ENCODE data around the gene NUBP2. TPM values are rescaled to one million over a fixed set of nuclear protein-coding genes. Genes with fewer than 3 reads are reported as not detected.
A peak's percentile ranks its signal among the peaks of the same experiment; 100 is the strongest.

Gene NUBP2
- total RNA-seq, result 74.5 and 77.8 TPM in 2 replicates

- peak; percentile 100 for DNase-seq (ENCODE audit: low read depth, low spot score)
Observed at GRCh38 chr16:1782408-1783264, at the start of gene NUBP2, which contains the start of gene SPSB3. NUBP2 (plus strand) TSS chr16:1782960; CDS start chr16:1783021, 61 bp downstream. SPSB3 (minus strand) TSS chr16:1782571; CDS start chr16:1781483, 1,088 bp downstream.

GRCh38 chr16:1734123-1734522, 48.6 kb upstream of the NUBP2 start:
- DNase-seq (ENCODE audit: low read depth, low spot score), result no peak

- DNase-seq (ENCODE audit: low read depth, low spot score), result no peak
Observed at GRCh38 chr16:1734816-1735215, 47.9 kb upstream of the NUBP2 start.

GRCh38 chr16:1740234-1740633, 42.5 kb upstream of the NUBP2 start:
- no peak for DNase-seq (ENCODE audit: low read depth, low spot score)

- DNase-seq (ENCODE audit: low read depth, low spot score), result no peak
Observed at GRCh38 chr16:1740781-1741490, 41.8 kb upstream of the NUBP2 start.

- no peak for DNase-seq (ENCODE audit: low read depth, low spot score)
Observed at GRCh38 chr16:1741553-1742165, 41.1 kb upstream of the NUBP2 start.

GRCh38 chr16:1743376-1744337, 39.1 kb upstream of the NUBP2 start:
- DNase-seq (ENCODE audit: low read depth, low spot score), result no peak

- DNase-seq (ENCODE audit: low read depth, low spot score), result no peak
Observed at GRCh38 chr16:1744338-1744840, 38.4 kb upstream of the NUBP2 start.

- no peak for DNase-seq (ENCODE audit: low read depth, low spot score)
Observed at GRCh38 chr16:1745181-1745899, 37.4 kb upstream of the NUBP2 start.

- no peak for DNase-seq (ENCODE audit: low read depth, low spot score)
Observed at GRCh38 chr16:1745900-1746692, 36.7 kb upstream of the NUBP2 start.

- no peak for DNase-seq (ENCODE audit: low read depth, low spot score)
Observed at GRCh38 chr16:1746693-1747195, 36.0 kb upstream of the NUBP2 start.

GRCh38 chr16:1747934-1748333, 34.8 kb upstream of the NUBP2 start:
- no peak for DNase-seq (ENCODE audit: low read depth, low spot score)

GRCh38 chr16:1749152-1750117, 33.3 kb upstream of the NUBP2 start:
- DNase-seq (ENCODE audit: low read depth, low spot score), result no peak

- no peak for DNase-seq (ENCODE audit: low read depth, low spot score)
Observed at GRCh38 chr16:1751946-1752345, 30.8 kb upstream of the NUBP2 start.

- DNase-seq (ENCODE audit: low read depth, low spot score), result no peak
Observed at GRCh38 chr16:1752853-1753252, 29.9 kb upstream of the NUBP2 start.

- DNase-seq (ENCODE audit: low read depth, low spot score), result no peak
Observed at GRCh38 chr16:1754204-1754603, 28.6 kb upstream of the NUBP2 start.

- no peak for DNase-seq (ENCODE audit: low read depth, low spot score)
Observed at GRCh38 chr16:1757714-1758461, 24.9 kb upstream of the NUBP2 start.
